Panc1 (cell line): ENCODE measurements around the gene TRAK2.

Experiments
- POLR2AphosphoS5 ChIP-seq: IDR thresholded peaks from 2 replicates; pipeline ENCODE4 v1.6.1; 2012; ENCODE audit warnings: mild to moderate bottlenecking, low read depth, low read length, moderate library complexity
- REST ChIP-seq, 2 experiments: IDR thresholded peaks; 2 replicates each; pipeline ENCODE4 v1.6.1; 2011 to 2012; ENCODE audit warnings: low read depth in 2 of 2, control low read depth in 1 of 2, low read length in 1 of 2, mild to moderate bottlenecking in 1 of 2, moderate library complexity in 1 of 2; ENCODE audit not compliant: insufficient read depth in 1 of 2
- SIN3A ChIP-seq: IDR thresholded peaks from 2 replicates; pipeline ENCODE4 v1.6.1; 2012; ENCODE audit warnings: low read depth, mild to moderate bottlenecking, low read length, moderate library complexity, borderline replicate concordance; ENCODE audit not compliant: insufficient read depth

DNA sequence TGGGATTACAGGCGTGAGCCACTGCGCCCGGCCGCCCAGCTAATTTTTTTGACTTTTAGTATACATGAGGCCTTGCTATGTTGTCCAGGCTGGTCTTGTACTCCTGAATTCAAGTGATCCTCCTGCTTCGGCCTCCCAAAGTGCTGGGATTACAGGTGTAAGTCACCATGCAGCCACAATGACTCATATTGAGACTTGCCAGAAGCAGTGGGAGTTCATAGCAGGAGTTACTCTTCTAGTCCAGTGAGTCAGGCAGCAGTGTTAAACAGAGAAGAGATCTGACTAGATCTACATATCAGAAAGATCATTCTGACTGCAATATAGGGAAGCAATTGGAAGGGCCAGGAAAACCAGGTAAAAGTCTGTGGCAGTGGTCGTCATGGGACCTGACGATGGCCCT, 92.6 kb downstream of the TRAK2 start:
- no peak for TF ChIP-seq SIN3A
- TF ChIP-seq POLR2AphosphoS5, result no peak
- no peak for TF ChIP-seq REST (IDR thresholded peaks at IDR 0.05; ENCODE audit: insufficient read depth in 1 of 2, low read depth in 2 of 2, low read length in 1 of 2)
